H9 (cell line): ENCODE results near the gene MBD5. TPM values are rescaled to one million over a fixed set of nuclear protein-coding genes. Genes with fewer than 3 reads are reported as not detected.

Experiments used
- DNase-seq: peaks from one replicate; pipeline ENCODE4 v3.0.0-alpha.2; 2017
- H2AFZ ChIP-seq: one replicate; pipeline ENCODE4 v1.6.1; 2013; ENCODE audit warnings: mild to moderate bottlenecking, low read length, control low read depth, moderate library complexity
- H2AK5ac ChIP-seq: 2 replicates; pipeline ENCODE4 v1.6.1; 2013; ENCODE audit warnings: low read length, control low read depth, mixed read lengths; ENCODE audit not compliant: insufficient read length
- H2BK120ac ChIP-seq: one replicate; pipeline ENCODE4 v1.6.1; 2013; ENCODE audit warnings: low read depth, mild to moderate bottlenecking, low read length, control low read depth, inconsistent platforms; ENCODE audit not compliant: poor library complexity, severe bottlenecking
- H2BK12ac ChIP-seq: 2 replicates; pipeline ENCODE4 v1.6.1; 2013; ENCODE audit warnings: low read length, control low read depth, mixed read lengths, low read depth; ENCODE audit not compliant: insufficient read length
- H2BK15ac ChIP-seq: 2 replicates; pipeline ENCODE4 v1.6.1; 2013; ENCODE audit warnings: low read depth, low read length, control low read depth
- H2BK20ac ChIP-seq: one replicate; pipeline ENCODE4 v1.6.1; 2013; ENCODE audit warnings: low read depth, mild to moderate bottlenecking, low read length, control low read depth, inconsistent platforms; ENCODE audit not compliant: poor library complexity, severe bottlenecking
- H2BK5ac ChIP-seq: 2 replicates; pipeline ENCODE4 v1.6.1; 2013; ENCODE audit warnings: low read length, control low read depth, mixed read lengths; ENCODE audit not compliant: insufficient read length
- H3K14ac ChIP-seq: 2 replicates; pipeline ENCODE4 v1.6.1; 2013; ENCODE audit warnings: low read length, control low read depth; ENCODE audit not compliant: insufficient read depth
- H3K18ac ChIP-seq: 2 replicates; pipeline ENCODE4 v1.6.1; 2013; ENCODE audit warnings: low read depth, mild to moderate bottlenecking, mixed read lengths, low read length, control low read depth; ENCODE audit not compliant: insufficient read length
- H3K23ac ChIP-seq: 2 replicates; pipeline ENCODE4 v1.6.1; 2013; ENCODE audit warnings: low read length, control low read depth, mixed read lengths, low read depth; ENCODE audit not compliant: insufficient read length
- H3K23me2 ChIP-seq: 2 replicates; pipeline ENCODE4 v1.6.1; 2013; ENCODE audit warnings: low read depth, mild to moderate bottlenecking, mixed read lengths, low read length, control low read depth; ENCODE audit not compliant: insufficient read length, poor library complexity, severe bottlenecking
- H3K27ac ChIP-seq: 2 replicates; pipeline ENCODE4 v1.5.1; 2013; ENCODE audit warnings: low read length, control low read depth, mixed read lengths, low read depth; ENCODE audit not compliant: insufficient read length
- H3K27me3 ChIP-seq: 2 replicates; pipeline ENCODE4 v1.6.1; 2013; ENCODE audit warnings: low read length, control low read depth, inconsistent platforms; ENCODE audit not compliant: insufficient read depth
- H3K4ac ChIP-seq: 2 replicates; pipeline ENCODE4 v1.6.1; 2013; ENCODE audit warnings: low read depth, mild to moderate bottlenecking, control low read depth, inconsistent platforms, low read length, moderate library complexity
- H3K4me1 ChIP-seq: 2 replicates; pipeline ENCODE4 v1.6.1; 2013; ENCODE audit warnings: low read length, control low read depth, inconsistent platforms; ENCODE audit not compliant: insufficient read depth
- H3K4me2 ChIP-seq: 2 replicates; pipeline ENCODE4 v1.6.1; 2013; ENCODE audit warnings: low read length, control low read depth, mixed read lengths; ENCODE audit not compliant: insufficient read length, insufficient read depth
- H3K56ac ChIP-seq: 2 replicates; pipeline ENCODE4 v1.6.1; 2013; ENCODE audit warnings: low read depth, mild to moderate bottlenecking, mixed read lengths, low read length, control low read depth; ENCODE audit not compliant: insufficient read length
- H3K79me1 ChIP-seq: 2 replicates; pipeline ENCODE4 v1.6.1; 2013; ENCODE audit warnings: low read depth, mild to moderate bottlenecking, moderate library complexity, low read length, control low read depth, inconsistent platforms; ENCODE audit not compliant: insufficient read depth, poor library complexity, severe bottlenecking
- H3K79me2 ChIP-seq: 2 replicates; pipeline ENCODE4 v1.6.1; 2013; ENCODE audit warnings: low read length, control low read depth, inconsistent platforms; ENCODE audit not compliant: insufficient read depth
- H3K9ac ChIP-seq: 2 replicates; pipeline ENCODE4 v1.6.1; 2013; ENCODE audit warnings: low read length, control low read depth, mixed read lengths; ENCODE audit not compliant: insufficient read length; ENCODE audit errors: extremely low read depth
- H3K9me3 ChIP-seq: one replicate; pipeline ENCODE4 v1.6.1; 2013; ENCODE audit warnings: low read depth, low read length, inconsistent platforms; ENCODE audit not compliant: control insufficient read depth
- H3T11ph ChIP-seq: one replicate; pipeline ENCODE4 v1.6.1; 2013; ENCODE audit warnings: mild to moderate bottlenecking, low read length, control low read depth, inconsistent platforms
- H4K20me1 ChIP-seq: one replicate; pipeline ENCODE4 v1.6.1; 2013; ENCODE audit not compliant: control insufficient read depth, insufficient read length, insufficient read depth
- H4K5ac ChIP-seq: 2 replicates; pipeline ENCODE4 v1.6.1; 2013; ENCODE audit warnings: low read depth, mild to moderate bottlenecking, mixed read lengths, low read length, control low read depth; ENCODE audit not compliant: insufficient read length
- H4K8ac ChIP-seq: replicated peaks from 2 replicates; pipeline ENCODE4 v1.6.1; 2013; ENCODE audit warnings: low read length, control low read depth, mixed read lengths, low read depth; ENCODE audit not compliant: insufficient read length
- H4K91ac ChIP-seq: 2 replicates; pipeline ENCODE4 v1.6.1; 2013; ENCODE audit warnings: low read depth, mild to moderate bottlenecking, moderate library complexity, mixed read lengths, low read length, control low read depth; ENCODE audit not compliant: insufficient read length
- H3K27ac Mint-ChIP-seq, 3 experiments: 2 replicates in 2 of 3; 3 replicates in 1 of 3; pipeline ENCODE4 v1.8.0; 2020 to 2021; ENCODE audit warnings: mixed read lengths in 3 of 3, mild to moderate bottlenecking in 1 of 3, moderate library complexity in 1 of 3
- H3K27me3 Mint-ChIP-seq: 2 replicates; pipeline ENCODE4 v1.8.0; 2021; ENCODE audit warnings: low read depth, mild to moderate bottlenecking, moderate library complexity, mixed read lengths
- H3K36me3 Mint-ChIP-seq, 3 experiments: 2 replicates in 2 of 3; 3 replicates in 1 of 3; pipeline ENCODE4 v1.8.0; 2020 to 2021; ENCODE audit warnings: low read depth in 3 of 3, mixed read lengths in 3 of 3; ENCODE audit not compliant: insufficient read depth in 1 of 3
- H3K4me1 Mint-ChIP-seq, 2 experiments: 2 replicates each; pipeline ENCODE4 v1.8.0; 2020; ENCODE audit warnings: mixed read lengths in 2 of 2
- H3K4me3 Mint-ChIP-seq, 2 experiments: 2 replicates in 1 of 2; 3 replicates in 1 of 2; pipeline ENCODE4 v1.8.0; 2020 to 2021; ENCODE audit warnings: mild to moderate bottlenecking in 2 of 2, mixed read lengths in 2 of 2, moderate library complexity in 1 of 2
- H3K9me3 Mint-ChIP-seq, 2 experiments: 2 replicates in 1 of 2; 3 replicates in 1 of 2; pipeline ENCODE4 v1.8.0; 2020; ENCODE audit warnings: mild to moderate bottlenecking in 2 of 2, mixed read lengths in 2 of 2, moderate library complexity in 1 of 2
- CTCF ChIP-seq: fragments of 200-600 bp; sonication (generic); conservative IDR thresholded peaks from 3 replicates; pipeline ENCODE4 v1.8.0; 2021; ENCODE audit warnings: antibody characterized with exemption, mild to moderate bottlenecking
- WGBS: extraction: QIAGEN DNeasy Blood & Tissue Kit; methylation state at CpG from one replicate; pipeline ENCODE4 v1.1.7; 2013; ENCODE audit warnings: missing lambda C conversion rate, low lambda C conversion rate, mixed read lengths; ENCODE audit not compliant: insufficient read length; ENCODE audit errors: extremely low coverage; 5-methylcytosine and 5-hydroxymethylcytosine counted together
- total RNA-seq: library from RNA; stranded (reverse); gene quantifications from 2 replicates; pipeline ENCODE4 v1.2.1, GENCODE V29; 2021

MBD5 gene
- total RNA-seq, 1 experiment from 2014 or later: 23.1 TPM

- no peaks in the 10 kb centered on the region for H3K9me3 ChIP-seq
- H3K18ac ChIP-seq: no peak overlapping the region
- peaks cover 1% of the 10 kb centered on the region; the same call in 1 of the 2 replicates for H3K27me3 Mint-ChIP-seq
- H2BK15ac ChIP-seq: no peak overlapping the region
- no peaks in the 10 kb centered on the region for H3K4me1 ChIP-seq
- peaks cover 7 to 9% of the 10 kb centered on the region in 2 experiments for H3K4me1 Mint-ChIP-seq
- H3K27me3 ChIP-seq: no peaks in the 10 kb centered on the region
- H3T11ph ChIP-seq: no peak overlapping the region
- H3K23me2 ChIP-seq: no peaks in the 10 kb centered on the region
- no peak overlapping the region for H2BK20ac ChIP-seq
- H3K9ac ChIP-seq: no peak overlapping the region
- no peak overlapping the region for H4K91ac ChIP-seq
- no peaks in the 10 kb centered on the region for H4K20me1 ChIP-seq
- H3K4me3 Mint-ChIP-seq: no peak overlapping the region; a peak in 1 of 5 replicates
- H3K79me2 ChIP-seq: no peaks in the 10 kb centered on the region
- H4K8ac ChIP-seq: no peak overlapping the region
- no peak overlapping the region for H2BK120ac ChIP-seq
- no peak overlapping the region for H3K23ac ChIP-seq
- H3K4ac ChIP-seq: no peak overlapping the region
- H3K27ac ChIP-seq: no peak overlapping the region
- H3K27ac Mint-ChIP-seq: no peak overlapping the region; a peak in 1 of 7 replicates
- no peak overlapping the region for H2BK12ac ChIP-seq
- no peak overlapping the region for H4K5ac ChIP-seq
- H2AFZ ChIP-seq: no peak overlapping the region
- H3K36me3 Mint-ChIP-seq: no peaks in the 10 kb centered on the region; a peak in 2 of 7 replicates
- H2AK5ac ChIP-seq: no peak overlapping the region
- WGBS: no CpG with 5 or more reads among the region's 4 CpGs
- no peak for DNase-seq
- no peak overlapping the region for H3K14ac ChIP-seq
- TF ChIP-seq CTCF: no peak
- no peaks in the 10 kb centered on the region for H3K9me3 Mint-ChIP-seq
- no peak overlapping the region for H2BK5ac ChIP-seq
- H3K56ac ChIP-seq: no peak overlapping the region
- H3K4me2 ChIP-seq: no peak overlapping the region
- no peaks in the 10 kb centered on the region for H3K79me1 ChIP-seq
These were observed 462.8 kb downstream of the MBD5 start for GRCh38 chr2:148483665-148484064.
